ENCODE data around the gene NEK2. TPM values are rescaled to one million over a fixed set of nuclear protein-coding genes. Genes with fewer than 3 reads are reported as not detected.
"Not testable (repeated sequence)": the region's sequence is repeated elsewhere in the genome, so short reads cannot be mapped to it uniquely, and the experiment has no call there.

NEK2 gene
- total RNA-seq, 1 experiment from 2014 or later = 17.6 TPM

GRCh38 chr1:211683396-211684297 is 8.2 kb upstream of the NEK2 start:
- H3K9ac ChIP-seq (ENCODE audit: extremely low read depth, insufficient read length, low read length) = no peak overlapping the region
- H3K27ac ChIP-seq (ENCODE audit: insufficient read length, low read depth, low read length) = no peak overlapping the region
- H2BK12ac ChIP-seq (ENCODE audit: insufficient read length, low read depth, low read length) = no peak overlapping the region
- no peaks in the 10 kb centered on the region for H3K79me2 ChIP-seq (ENCODE audit: insufficient read depth, low read length)
- no CpG with 5 or more reads among the region's 8 CpGs for WGBS (ENCODE audit: extremely low coverage, insufficient read length, low lambda C conversion rate)
- DNase-seq = no peak
- no peaks in the 10 kb centered on the region for H3K27me3 ChIP-seq (ENCODE audit: insufficient read depth, low read length)
- no peak overlapping the region for H3K23ac ChIP-seq (ENCODE audit: insufficient read length, low read depth, low read length)
- H2BK5ac ChIP-seq (ENCODE audit: insufficient read length, low read length) = no peak overlapping the region
- Mint-ChIP-seq H3K4me3 (no peak overlapping the region), H3K4me1 (peaks cover 5 to 6% of the 10 kb centered on the region in 2 experiments), H3K27ac (no peak overlapping the region; a peak in 1 of 7 replicates), H3K36me3 (ENCODE audit: insufficient read depth in 1 of 3, low read depth in 3 of 3) (no peaks in the 10 kb centered on the region), H3K27me3 (ENCODE audit: low read depth) (no peaks in the 10 kb centered on the region; the same call in 1 of the 2 replicates), H3K9me3 (no peaks in the 10 kb centered on the region)
- no peak overlapping the region for H4K5ac ChIP-seq (ENCODE audit: insufficient read length, low read depth, low read length)
- H2BK120ac ChIP-seq (ENCODE audit: low read depth, low read length, poor library complexity, severe bottlenecking) = no peak overlapping the region
- no peak overlapping the region for H3K4ac ChIP-seq (ENCODE audit: low read depth, low read length)
- H3K23me2 ChIP-seq (ENCODE audit: insufficient read length, low read depth, low read length, poor library complexity, severe bottlenecking) = no peaks in the 10 kb centered on the region
- no peak overlapping the region for H2AK5ac ChIP-seq (ENCODE audit: insufficient read length, low read length)
- H3T11ph ChIP-seq (ENCODE audit: low read length) = no peak overlapping the region
- H4K20me1 ChIP-seq (ENCODE audit: control insufficient read depth, insufficient read depth, insufficient read length) = no peaks in the 10 kb centered on the region
- TF ChIP-seq, protein P1, sequence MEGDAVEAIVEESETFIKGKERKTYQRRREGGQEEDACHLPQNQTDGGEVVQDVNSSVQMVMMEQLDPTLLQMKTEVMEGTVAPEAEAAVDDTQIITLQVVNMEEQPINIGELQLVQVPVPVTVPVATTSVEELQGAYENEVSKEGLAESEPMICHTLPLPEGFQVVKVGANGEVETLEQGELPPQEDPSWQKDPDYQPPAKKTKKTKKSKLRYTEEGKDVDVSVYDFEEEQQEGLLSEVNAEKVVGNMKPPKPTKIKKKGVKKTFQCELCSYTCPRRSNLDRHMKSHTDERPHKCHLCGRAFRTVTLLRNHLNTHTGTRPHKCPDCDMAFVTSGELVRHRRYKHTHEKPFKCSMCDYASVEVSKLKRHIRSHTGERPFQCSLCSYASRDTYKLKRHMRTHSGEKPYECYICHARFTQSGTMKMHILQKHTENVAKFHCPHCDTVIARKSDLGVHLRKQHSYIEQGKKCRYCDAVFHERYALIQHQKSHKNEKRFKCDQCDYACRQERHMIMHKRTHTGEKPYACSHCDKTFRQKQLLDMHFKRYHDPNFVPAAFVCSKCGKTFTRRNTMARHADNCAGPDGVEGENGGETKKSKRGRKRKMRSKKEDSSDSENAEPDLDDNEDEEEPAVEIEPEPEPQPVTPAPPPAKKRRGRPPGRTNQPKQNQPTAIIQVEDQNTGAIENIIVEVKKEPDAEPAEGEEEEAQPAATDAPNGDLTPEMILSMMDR (conservative IDR thresholded peaks at IDR 0.05) = no peak
- H3K14ac ChIP-seq (ENCODE audit: insufficient read depth, low read length) = no peak overlapping the region
- no peak overlapping the region for H4K91ac ChIP-seq (ENCODE audit: insufficient read length, low read depth, low read length)
- no peak overlapping the region for H3K4me2 ChIP-seq (ENCODE audit: insufficient read depth, insufficient read length, low read length)
- H2BK20ac ChIP-seq (ENCODE audit: low read depth, low read length, poor library complexity, severe bottlenecking) = no peak overlapping the region
- H3K79me1 ChIP-seq (ENCODE audit: insufficient read depth, low read depth, low read length, poor library complexity, severe bottlenecking) = no peaks in the 10 kb centered on the region
- H4K8ac ChIP-seq (replicated peaks; ENCODE audit: insufficient read length, low read depth, low read length) = no peak overlapping the region
- H2AFZ ChIP-seq (ENCODE audit: low read length) = no peak overlapping the region
- no peaks in the 10 kb centered on the region for H3K4me1 ChIP-seq (ENCODE audit: insufficient read depth, low read length)
- no peak overlapping the region for H3K18ac ChIP-seq (ENCODE audit: insufficient read length, low read depth, low read length)
- H3K9me3 ChIP-seq (ENCODE audit: control insufficient read depth, low read depth, low read length) = no peaks in the 10 kb centered on the region
- no peak overlapping the region for H2BK15ac ChIP-seq (ENCODE audit: low read depth, low read length)
- no peak overlapping the region for H3K56ac ChIP-seq (ENCODE audit: insufficient read length, low read depth, low read length)

GRCh38 chr1:211682186-211682585 is 6.8 kb upstream of the NEK2 start:
- not testable (repeated sequence) for H2BK15ac ChIP-seq (ENCODE audit: low read depth, low read length); H4K8ac ChIP-seq (replicated peaks; ENCODE audit: insufficient read length, low read depth, low read length); H3K36me3 Mint-ChIP-seq (ENCODE audit: insufficient read depth in 1 of 3, low read depth in 3 of 3); H3K27me3 ChIP-seq (ENCODE audit: insufficient read depth, low read length); H3K23me2 ChIP-seq (ENCODE audit: insufficient read length, low read depth, low read length, poor library complexity, severe bottlenecking); H3K9ac ChIP-seq (ENCODE audit: extremely low read depth, insufficient read length, low read length); H3K18ac ChIP-seq (ENCODE audit: insufficient read length, low read depth, low read length); H4K20me1 ChIP-seq (ENCODE audit: control insufficient read depth, insufficient read depth, insufficient read length); H2BK20ac ChIP-seq (ENCODE audit: low read depth, low read length, poor library complexity, severe bottlenecking); H3K4me2 ChIP-seq (ENCODE audit: insufficient read depth, insufficient read length, low read length); DNase-seq; H3K4me1 ChIP-seq (ENCODE audit: insufficient read depth, low read length); H3K9me3 Mint-ChIP-seq; H3K27me3 Mint-ChIP-seq (ENCODE audit: low read depth); H3K23ac ChIP-seq (ENCODE audit: insufficient read length, low read depth, low read length); H3K79me2 ChIP-seq (ENCODE audit: insufficient read depth, low read length); H4K5ac ChIP-seq (ENCODE audit: insufficient read length, low read depth, low read length); H3T11ph ChIP-seq (ENCODE audit: low read length); H3K56ac ChIP-seq (ENCODE audit: insufficient read length, low read depth, low read length); H3K27ac ChIP-seq (ENCODE audit: insufficient read length, low read depth, low read length); H2AK5ac ChIP-seq (ENCODE audit: insufficient read length, low read length); H3K4ac ChIP-seq (ENCODE audit: low read depth, low read length); H3K9me3 ChIP-seq (ENCODE audit: control insufficient read depth, low read depth, low read length); H4K91ac ChIP-seq (ENCODE audit: insufficient read length, low read depth, low read length); H3K14ac ChIP-seq (ENCODE audit: insufficient read depth, low read length); H3K4me3 Mint-ChIP-seq; H3K79me1 ChIP-seq (ENCODE audit: insufficient read depth, low read depth, low read length, poor library complexity, severe bottlenecking); H3K27ac Mint-ChIP-seq; H2BK12ac ChIP-seq (ENCODE audit: insufficient read length, low read depth, low read length); H2BK5ac ChIP-seq (ENCODE audit: insufficient read length, low read length); H2BK120ac ChIP-seq (ENCODE audit: low read depth, low read length, poor library complexity, severe bottlenecking); H2AFZ ChIP-seq (ENCODE audit: low read length); H3K4me1 Mint-ChIP-seq
- no CpG with 5 or more reads among the region's 7 CpGs for WGBS (ENCODE audit: extremely low coverage, insufficient read length, low lambda C conversion rate)
